ENCODE results near the gene NFIA.

DNA sequence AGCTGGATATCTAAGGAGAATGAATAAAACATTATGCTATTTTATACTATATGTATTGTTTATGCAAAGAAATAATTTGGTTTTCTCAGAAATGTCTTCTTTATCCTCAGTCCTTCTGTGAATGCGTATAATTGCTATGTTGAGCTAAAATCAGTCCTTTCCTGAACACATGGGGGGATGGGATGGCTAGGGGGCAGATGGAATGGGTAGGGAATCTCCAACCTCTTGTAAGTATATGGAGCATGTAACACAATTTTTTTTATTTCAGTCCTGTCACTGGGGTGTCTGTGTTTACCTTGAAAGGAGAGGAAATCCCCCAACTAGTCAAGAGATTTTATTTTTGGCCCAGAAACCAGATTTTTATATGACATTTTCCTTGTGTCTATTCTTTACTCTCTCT is 291.8 kb downstream of the NFIA start:
- TF ChIP-seq, protein P1, sequence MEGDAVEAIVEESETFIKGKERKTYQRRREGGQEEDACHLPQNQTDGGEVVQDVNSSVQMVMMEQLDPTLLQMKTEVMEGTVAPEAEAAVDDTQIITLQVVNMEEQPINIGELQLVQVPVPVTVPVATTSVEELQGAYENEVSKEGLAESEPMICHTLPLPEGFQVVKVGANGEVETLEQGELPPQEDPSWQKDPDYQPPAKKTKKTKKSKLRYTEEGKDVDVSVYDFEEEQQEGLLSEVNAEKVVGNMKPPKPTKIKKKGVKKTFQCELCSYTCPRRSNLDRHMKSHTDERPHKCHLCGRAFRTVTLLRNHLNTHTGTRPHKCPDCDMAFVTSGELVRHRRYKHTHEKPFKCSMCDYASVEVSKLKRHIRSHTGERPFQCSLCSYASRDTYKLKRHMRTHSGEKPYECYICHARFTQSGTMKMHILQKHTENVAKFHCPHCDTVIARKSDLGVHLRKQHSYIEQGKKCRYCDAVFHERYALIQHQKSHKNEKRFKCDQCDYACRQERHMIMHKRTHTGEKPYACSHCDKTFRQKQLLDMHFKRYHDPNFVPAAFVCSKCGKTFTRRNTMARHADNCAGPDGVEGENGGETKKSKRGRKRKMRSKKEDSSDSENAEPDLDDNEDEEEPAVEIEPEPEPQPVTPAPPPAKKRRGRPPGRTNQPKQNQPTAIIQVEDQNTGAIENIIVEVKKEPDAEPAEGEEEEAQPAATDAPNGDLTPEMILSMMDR (IDR thresholded peaks at IDR 0.05), result no peak
- TF ChIP-seq POLR2A (IDR thresholded peaks at IDR 0.05), result no peak
- TF ChIP-seq POLR2AphosphoS5 (IDR thresholded peaks at IDR 0.05), result no peak

Measured in prostate gland (tissue), 2 donors.